RWPE2 (cell line): ENCODE data around the gene UBE2B.
"Not testable (repeated sequence)": the region's sequence is repeated elsewhere in the genome, so short reads cannot be mapped to it uniquely, and the experiment has no call there.

ENCODE experiments used
- ATAC-seq: fragments of 200-7000 bp; cut with Tn5 transposase; 3 replicates; pipeline ENCODE4 v1.9.1; 2021; ENCODE audit warnings: low read depth
- DNase-seq: peaks from one replicate; pipeline ENCODE4 v3.0.0-alpha.2; 2020; ENCODE audit warnings: low spot score
- H3K27ac ChIP-seq: fragments of 450-650 bp; 2 replicates; pipeline ENCODE4 v1.5.1; 2017; ENCODE audit warnings: mild to moderate bottlenecking; ENCODE audit not compliant: poor library complexity, severe bottlenecking
- H3K27me3 ChIP-seq: fragments of 250-450 bp; sonication (Bioruptor Pico); 2 replicates; pipeline ENCODE4 v1.5.1; 2021; ENCODE audit warnings: mild to moderate bottlenecking, moderate library complexity; ENCODE audit not compliant: insufficient read depth, poor library complexity, severe bottlenecking
- H3K36me3 ChIP-seq: fragments of 250-450 bp; sonication (Bioruptor Pico); 2 replicates; pipeline ENCODE4 v1.5.1; 2020; ENCODE audit warnings: low read depth, mild to moderate bottlenecking, moderate library complexity
- H3K4me1 ChIP-seq: fragments of 250-450 bp; sonication (Bioruptor Pico); 2 replicates; pipeline ENCODE4 v1.5.1; 2021; ENCODE audit warnings: mild to moderate bottlenecking, moderate library complexity; ENCODE audit not compliant: insufficient read depth, poor library complexity, severe bottlenecking
- H3K4me3 ChIP-seq: fragments of 250-450 bp; sonication (Bioruptor Pico); 2 replicates; pipeline ENCODE4 v1.5.1; 2021; ENCODE audit warnings: mild to moderate bottlenecking, moderate library complexity; ENCODE audit not compliant: severe bottlenecking
- H3K9me3 ChIP-seq: fragments of 250-450 bp; sonication (Bioruptor Pico); 2 replicates; pipeline ENCODE4 v1.5.1; 2021; ENCODE audit warnings: mild to moderate bottlenecking, moderate library complexity; ENCODE audit not compliant: severe bottlenecking
- TF ChIP-seq, protein P1 (sequence below): fragments of 450-650 bp; IDR thresholded peaks from one replicate; pipeline ENCODE4 v1.5.1; 2017; ENCODE audit warnings: mild to moderate bottlenecking, moderate library complexity; ENCODE audit not compliant: poor library complexity, severe bottlenecking

UBE2B gene

DNA sequence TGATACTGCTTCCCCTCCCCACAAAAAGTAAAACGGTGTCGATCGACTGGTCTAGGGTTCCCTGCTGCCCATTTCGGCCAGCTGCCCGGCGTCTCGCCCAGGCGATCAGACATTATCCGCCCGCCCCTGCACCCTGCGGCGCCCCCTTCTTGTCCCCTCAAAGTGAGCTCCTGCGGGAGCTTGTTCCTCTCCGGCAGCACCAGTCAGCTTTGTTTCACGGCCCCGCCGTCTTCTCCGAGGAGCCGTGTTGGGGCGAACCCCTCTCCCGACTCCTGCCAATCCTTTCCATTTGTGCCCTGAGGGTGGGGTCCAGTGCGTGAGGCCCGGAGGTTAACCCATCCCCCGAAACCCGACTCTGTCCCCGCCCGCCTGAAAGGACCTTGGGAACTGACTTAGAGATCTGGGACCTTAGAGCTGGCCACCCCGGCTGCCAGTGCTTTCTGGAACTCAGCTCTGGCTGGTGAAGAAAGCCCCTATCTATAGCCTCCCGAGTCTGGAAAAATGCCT, 518 bp downstream of the UBE2B start:
- no peaks in the 10 kb centered on the region for H3K9me3 ChIP-seq
- TF ChIP-seq, protein P1, sequence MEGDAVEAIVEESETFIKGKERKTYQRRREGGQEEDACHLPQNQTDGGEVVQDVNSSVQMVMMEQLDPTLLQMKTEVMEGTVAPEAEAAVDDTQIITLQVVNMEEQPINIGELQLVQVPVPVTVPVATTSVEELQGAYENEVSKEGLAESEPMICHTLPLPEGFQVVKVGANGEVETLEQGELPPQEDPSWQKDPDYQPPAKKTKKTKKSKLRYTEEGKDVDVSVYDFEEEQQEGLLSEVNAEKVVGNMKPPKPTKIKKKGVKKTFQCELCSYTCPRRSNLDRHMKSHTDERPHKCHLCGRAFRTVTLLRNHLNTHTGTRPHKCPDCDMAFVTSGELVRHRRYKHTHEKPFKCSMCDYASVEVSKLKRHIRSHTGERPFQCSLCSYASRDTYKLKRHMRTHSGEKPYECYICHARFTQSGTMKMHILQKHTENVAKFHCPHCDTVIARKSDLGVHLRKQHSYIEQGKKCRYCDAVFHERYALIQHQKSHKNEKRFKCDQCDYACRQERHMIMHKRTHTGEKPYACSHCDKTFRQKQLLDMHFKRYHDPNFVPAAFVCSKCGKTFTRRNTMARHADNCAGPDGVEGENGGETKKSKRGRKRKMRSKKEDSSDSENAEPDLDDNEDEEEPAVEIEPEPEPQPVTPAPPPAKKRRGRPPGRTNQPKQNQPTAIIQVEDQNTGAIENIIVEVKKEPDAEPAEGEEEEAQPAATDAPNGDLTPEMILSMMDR = no peak
- DNase-seq (peak; percentile 76), ATAC-seq (peak; percentile 32)
- peak overlapping the region; percentile 75 for H3K27ac ChIP-seq
- H3K27me3 ChIP-seq = no peaks in the 10 kb centered on the region
- H3K4me3 ChIP-seq = peak overlapping the region; percentile 49
- peaks cover 18% of the 10 kb centered on the region for H3K4me1 ChIP-seq
- H3K36me3 ChIP-seq = peaks cover 44% of the 10 kb centered on the region

DNA sequence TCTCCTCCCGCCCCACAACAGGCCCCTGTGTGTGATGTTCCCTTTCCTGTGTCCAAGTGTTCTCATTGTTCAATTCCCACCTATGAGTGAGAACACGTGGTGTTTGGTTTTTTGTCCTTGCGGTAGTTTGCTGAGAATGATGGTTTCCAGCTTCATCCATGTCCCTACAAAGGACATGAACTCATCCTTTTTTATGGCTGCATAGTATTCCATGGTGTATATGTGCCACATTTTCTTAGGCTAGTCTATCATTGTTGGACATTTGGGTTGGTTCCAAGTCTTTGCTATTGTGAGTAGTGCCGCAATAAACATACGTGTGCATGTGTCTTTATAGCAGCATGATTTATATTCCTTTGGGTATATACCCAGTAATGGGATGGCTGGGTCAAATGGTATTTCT, 2.3 kb downstream of the UBE2B start:
- DNase-seq, ATAC-seq, H3K27ac ChIP-seq, H3K4me3 ChIP-seq, H3K9me3 ChIP-seq, H3K27me3 ChIP-seq: not testable (repeated sequence)
- peaks cover 54% of the 10 kb centered on the region for H3K36me3 ChIP-seq
- peaks cover 13% of the 10 kb centered on the region for H3K4me1 ChIP-seq

DNA sequence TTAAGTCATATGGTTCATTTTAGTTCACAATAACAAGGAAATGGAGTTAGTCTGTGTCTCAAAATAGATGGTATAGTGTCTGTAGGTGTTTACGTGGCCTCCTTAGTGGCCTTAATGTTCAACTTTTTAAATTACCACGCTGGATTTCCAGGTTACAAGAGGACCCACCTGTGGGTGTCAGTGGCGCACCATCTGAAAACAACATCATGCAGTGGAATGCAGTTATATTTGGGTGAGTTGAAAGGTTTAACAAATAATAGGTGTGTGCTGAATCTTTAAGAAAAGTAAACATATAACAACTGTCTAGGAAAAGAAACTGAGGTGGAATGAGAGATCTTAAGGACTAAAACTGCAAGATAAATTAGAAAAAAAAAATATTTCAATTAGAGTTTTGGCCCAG, 2.9 kb downstream of the UBE2B start:
- DNase-seq (no peak), ATAC-seq (no peak)
- TF ChIP-seq, protein P1 = peak; percentile 31
- H3K27me3 ChIP-seq = no peaks in the 10 kb centered on the region
- H3K9me3 ChIP-seq = no peaks in the 10 kb centered on the region
- no peak overlapping the region for H3K27ac ChIP-seq
- H3K36me3 ChIP-seq = peaks cover 60% of the 10 kb centered on the region
- no peak overlapping the region for H3K4me3 ChIP-seq
- peaks cover 13% of the 10 kb centered on the region for H3K4me1 ChIP-seq

DNA sequence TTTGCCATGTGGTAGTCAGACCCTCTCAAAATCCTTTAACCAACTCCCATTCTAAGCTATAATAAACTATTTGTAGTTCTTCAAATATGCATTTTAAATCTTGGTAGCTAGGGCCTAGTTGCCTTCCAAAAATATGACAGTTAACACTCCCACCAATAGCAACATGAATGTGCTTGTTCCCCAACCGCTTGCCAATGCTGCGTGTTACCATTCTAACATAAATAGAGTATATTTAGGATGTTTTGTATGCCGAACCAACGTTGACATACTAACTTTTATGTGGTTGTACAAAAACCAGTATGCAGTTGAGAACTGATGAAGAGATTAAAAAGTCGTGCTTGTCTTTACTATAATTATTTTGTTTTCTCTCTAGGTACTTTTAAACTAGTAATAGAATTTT, 9.0 kb downstream of the UBE2B start:
- H3K36me3 ChIP-seq = peaks cover 97% of the 10 kb centered on the region
- no peak for ATAC-seq

DNA sequence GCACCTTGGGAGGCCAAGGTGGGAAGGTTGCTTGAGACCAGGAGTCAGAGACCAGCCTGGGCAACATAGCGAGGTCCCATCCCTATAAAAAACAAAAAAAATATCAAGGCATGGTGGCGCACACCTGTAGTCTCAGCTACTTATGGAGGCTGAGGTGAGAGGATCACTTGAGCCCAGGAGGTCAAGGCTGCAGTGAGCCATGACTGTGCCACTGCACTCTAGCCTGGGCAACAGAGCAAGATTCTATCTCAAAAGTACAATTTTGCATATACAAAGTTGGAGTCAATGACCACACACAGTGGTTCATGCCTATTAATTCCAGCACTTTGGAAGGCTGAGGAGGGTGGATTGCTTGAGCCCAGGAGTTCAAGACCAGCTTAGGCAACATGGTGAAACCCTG, 10.8 kb downstream of the UBE2B start:
- not testable (repeated sequence) for H3K4me3 ChIP-seq, H3K27me3 ChIP-seq, ATAC-seq, DNase-seq, H3K9me3 ChIP-seq, H3K4me1 ChIP-seq, H3K27ac ChIP-seq
- peaks cover 99% of the 10 kb centered on the region for H3K36me3 ChIP-seq

More for the DNA sequence above, 9.0 kb downstream of the UBE2B start:
- Histone ChIP-seq H3K27me3 (no peaks in the 10 kb centered on the region), H3K27ac (no peak overlapping the region), H3K4me3 (no peak overlapping the region), H3K4me1 (no peaks in the 10 kb centered on the region), H3K9me3 (no peaks in the 10 kb centered on the region)
- TF ChIP-seq, protein P1 = no peak
- no peak for DNase-seq

DNA sequence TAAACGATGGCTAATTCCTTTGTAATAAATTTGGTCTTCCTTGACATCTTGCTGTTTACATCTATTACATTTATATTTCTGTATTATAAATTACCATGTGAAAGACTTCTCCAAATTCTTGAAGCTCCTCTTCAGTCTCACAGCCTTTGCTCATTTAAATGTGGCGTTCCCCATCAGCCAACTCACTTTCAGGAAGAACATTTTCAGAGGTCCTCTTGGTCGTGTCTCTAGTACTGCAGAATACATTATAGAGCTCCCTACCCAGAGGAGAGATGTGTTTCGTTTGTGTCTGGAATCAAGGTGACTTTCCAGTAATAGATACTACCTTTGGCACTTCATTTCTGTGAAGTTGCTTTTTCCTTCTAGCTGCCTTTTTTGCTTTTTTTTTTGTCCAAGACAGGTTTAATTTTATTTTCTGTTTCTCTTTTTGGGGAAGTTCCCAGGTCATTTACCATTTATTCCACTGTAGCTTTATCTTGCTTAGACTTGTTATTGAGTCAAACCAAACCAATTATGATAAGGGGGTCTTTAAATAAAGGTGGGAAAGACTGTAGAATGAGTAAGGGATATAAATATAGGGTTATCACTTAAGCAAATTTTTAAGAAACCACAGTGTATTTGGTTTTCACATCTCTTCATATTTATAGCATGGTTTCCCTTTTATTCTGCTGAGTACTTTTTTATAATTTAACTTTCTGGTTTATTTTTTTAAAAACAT, 12.8 kb downstream of the UBE2B start:
- peaks cover 99% of the 10 kb centered on the region for H3K36me3 ChIP-seq

More for the DNA sequence above, 12.8 kb downstream of the UBE2B start:
- ATAC-seq (no peak), DNase-seq (no peak)
- Histone ChIP-seq H3K27ac (no peak overlapping the region), H3K27me3 (no peaks in the 10 kb centered on the region), H3K9me3 (no peaks in the 10 kb centered on the region), H3K4me1 (no peaks in the 10 kb centered on the region), H3K4me3 (no peak overlapping the region)
- TF ChIP-seq, protein P1 = no peak
